Muscle of back (tissue), 11 donors: ENCODE data around the gene KCTD7. TPM values are rescaled to one million over a fixed set of nuclear protein-coding genes. Genes with fewer than 3 reads are reported as not detected.
"Not testable (repeated sequence)": the region's sequence is repeated elsewhere in the genome, so short reads cannot be mapped to it uniquely, and the experiment has no call there.

Experiments
- DNase-seq, 3 donors: peaks; one replicate each; pipeline versions ENCODE4 v3.0.0 to v3.0.0-alpha.2; 2013
- polyA plus RNA-seq, 10 donors: library from polyadenylated mRNA; unstranded; fragments of 120-200 nt; gene quantifications; one replicate each; pipeline ENCODE4 v1.2.1, GENCODE V29; 2013; ENCODE audit not compliant: insufficient read length in 10 of 10

KCTD7 gene
- polyA plus RNA-seq, 10 donors: 14.1 to 20.9 (median 18.1) TPM

DNA sequence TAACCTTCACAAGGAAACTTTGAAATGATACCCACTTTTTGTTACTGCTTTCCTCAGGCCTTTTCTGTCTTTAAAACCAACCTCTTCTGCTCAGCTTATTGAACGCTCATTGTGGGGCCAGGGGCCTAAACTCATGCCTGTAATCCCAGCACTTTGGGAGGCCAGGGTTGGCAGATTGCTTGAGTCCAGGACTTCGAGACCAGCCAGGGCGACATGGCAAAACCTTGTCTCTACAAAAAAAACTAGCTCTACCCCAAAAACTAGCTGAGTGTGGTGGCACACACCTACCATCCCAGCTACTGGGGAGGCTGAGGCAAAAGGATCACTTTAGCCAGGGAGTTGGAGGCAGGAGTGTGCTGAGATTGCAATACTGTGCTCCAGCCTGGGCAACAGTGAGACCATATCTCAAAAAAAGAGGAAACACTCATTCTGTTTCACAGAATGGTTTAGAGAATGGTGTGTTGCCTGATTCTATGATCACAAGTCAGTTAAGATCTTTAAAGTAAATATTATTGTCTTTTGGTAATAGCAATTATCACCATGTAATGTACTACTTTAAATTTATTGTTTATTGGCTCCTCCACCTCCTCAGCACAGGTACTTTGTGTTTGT is 51.1 kb downstream of the KCTD7 start:
- DNase-seq: no peak

- peak; percentile 95 to 98 (median 97) for DNase-seq
Observed at GRCh38 chr7:66681491-66682349, 53.0 kb downstream of the KCTD7 start.

DNA sequence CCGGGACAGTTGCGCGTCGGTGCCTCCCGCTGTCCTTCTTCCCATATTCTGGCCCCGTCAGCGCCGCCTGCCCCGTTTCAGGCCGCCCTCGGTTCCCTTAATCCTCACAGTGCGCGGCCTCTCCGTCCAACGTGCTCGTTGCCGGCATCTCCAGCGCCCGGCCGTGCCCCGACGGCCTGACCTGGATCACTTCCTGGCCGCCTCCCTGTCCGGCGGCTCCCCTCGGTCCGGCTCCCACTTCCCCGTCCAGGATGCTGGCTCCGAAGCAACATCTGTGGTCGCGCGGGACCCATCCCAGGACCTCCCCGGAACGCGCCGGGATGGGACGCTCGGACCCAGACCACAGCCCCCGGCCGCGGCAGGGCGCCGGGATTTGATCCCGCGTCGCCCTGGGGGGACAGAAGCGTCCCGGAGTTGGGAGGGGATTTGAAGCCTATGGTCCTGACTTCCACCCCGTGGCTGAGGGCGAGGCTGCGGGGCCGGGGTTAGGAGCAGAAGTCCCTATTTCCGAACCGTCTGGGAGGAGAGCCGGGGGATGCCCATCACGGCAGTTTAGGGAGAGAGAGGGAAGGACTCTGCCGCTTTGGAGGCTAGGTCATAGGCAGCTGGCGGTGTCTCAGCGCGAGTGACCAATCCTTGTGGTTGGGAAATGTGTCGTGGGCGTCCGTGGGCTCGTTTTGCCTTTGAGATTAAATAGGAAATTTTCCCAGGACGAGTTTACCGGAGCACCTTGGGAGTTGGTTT is 53.8 kb downstream of the KCTD7 start:
- peak in 1 of 3 donors; percentile 38 for DNase-seq

GRCh38 chr7:66683094-66683769 is 54.6 kb downstream of the KCTD7 start:
- DNase-seq: not testable (repeated sequence)

DNA sequence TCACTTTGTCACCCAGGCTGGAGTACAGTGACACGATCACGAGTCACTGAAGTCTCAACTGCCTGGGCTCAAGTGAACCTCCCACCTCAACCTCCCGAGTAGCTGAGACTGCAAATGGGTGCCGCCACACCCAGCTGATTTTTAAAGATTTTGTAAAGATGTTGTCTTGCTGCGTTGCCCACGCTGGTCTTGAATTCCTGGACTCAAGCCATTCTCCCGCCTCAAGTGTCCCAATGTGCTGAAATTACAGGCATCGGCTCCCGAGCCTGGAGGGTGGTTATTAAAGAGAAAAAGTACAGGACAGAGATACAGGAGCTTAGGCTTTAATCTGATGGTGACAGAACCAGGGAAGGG is 55.1 kb downstream of the KCTD7 start:
- no peak for DNase-seq

- not testable (repeated sequence) for DNase-seq
Observed at GRCh38 chr7:66685663-66686062, 57.0 kb downstream of the KCTD7 start.

- DNase-seq: no peak
Observed at GRCh38 chr7:66687186-66687585, 58.5 kb downstream of the KCTD7 start.

DNA sequence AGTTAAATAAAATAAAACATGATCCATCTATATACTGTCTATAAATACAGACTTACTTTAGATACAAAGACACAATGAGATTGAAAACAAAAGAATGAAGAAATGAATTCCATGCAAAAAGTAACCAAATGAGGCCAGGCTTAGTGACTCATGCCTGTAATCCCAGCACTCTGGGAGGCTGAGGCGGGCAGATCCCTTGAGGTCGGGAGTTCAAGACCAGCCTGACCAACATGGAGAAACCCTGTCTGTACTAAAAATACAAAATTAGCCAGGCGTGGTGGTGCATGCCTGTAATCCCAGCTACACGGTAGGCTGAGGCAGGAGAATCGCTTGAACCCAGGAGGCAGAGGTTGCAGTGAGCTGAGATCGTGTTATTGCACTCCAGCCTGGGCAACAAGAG is 59.0 kb downstream of the KCTD7 start:
- DNase-seq: not testable (repeated sequence)

GRCh38 chr7:66689081-66689480 is 60.4 kb downstream of the KCTD7 start:
- no peak for DNase-seq

DNA sequence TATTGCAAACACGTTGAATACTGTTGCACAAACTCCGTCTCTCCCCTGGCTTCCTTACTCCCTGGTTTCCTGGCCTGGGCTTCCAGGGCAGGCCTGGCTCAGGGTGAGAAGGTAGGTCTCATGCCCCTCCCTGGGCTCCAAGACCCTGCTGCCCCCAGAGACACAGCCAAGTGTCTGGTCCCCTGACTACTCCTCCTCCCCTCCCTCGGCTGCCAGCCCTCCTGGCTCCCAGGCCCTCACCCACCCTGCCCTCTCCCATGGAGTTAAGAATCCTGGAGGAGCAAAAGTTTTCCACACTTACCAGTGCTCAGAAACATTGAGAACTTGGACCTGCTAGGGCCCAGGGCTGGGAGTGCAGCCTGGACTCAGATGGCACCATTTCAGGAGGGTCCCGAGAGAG is 64.7 kb downstream of the KCTD7 start:
- no peak for DNase-seq

Other genes with a start within 250 kb of the KCTD7 start
- gene RABGEF1, start 111.9 kb downstream of the KCTD7 start, polyA plus RNA-seq: 10 to 100 TPM; 17.9 to 23.4 (median 20.5) TPM